ENCODE data around the gene SGK1.
"Not testable (repeated sequence)": the region's sequence is repeated elsewhere in the genome, so short reads cannot be mapped to it uniquely, and the experiment has no call there.

Gene SGK1

GRCh38 chr6:134185277-134185676, 132.6 kb downstream of the SGK1 start:
- Histone ChIP-seq H3K27ac (ENCODE audit: insufficient read depth in 1 of 2, low read depth in 1 of 2, low read length in 2 of 2, poor library complexity in 1 of 2, severe bottlenecking in 2 of 2) (no peak overlapping the region), H3K9me3 (ENCODE audit: control extremely low read depth in 1 of 5, control insufficient read depth in 4 of 5, insufficient read depth in 2 of 5, low read depth in 1 of 5, low read length in 4 of 5) (no peaks in the 10 kb centered on the region), H3K36me3 (ENCODE audit: control insufficient read depth in 4 of 4, insufficient read depth in 4 of 4, low read length in 3 of 4) (no peaks in the 10 kb centered on the region), H3K27me3 (replicated peaks in 2 of 5; ENCODE audit: control insufficient read depth in 4 of 5, insufficient read depth in 5 of 5, low read length in 4 of 5) (no peaks in the 10 kb centered on the region), H3K4me3 (ENCODE audit: control insufficient read depth in 1 of 7, extremely low read depth in 1 of 7, insufficient read depth in 4 of 7, low read depth in 2 of 7, low read length in 6 of 7) (no peak overlapping the region), H3K4me1 (ENCODE audit: control extremely low read depth in 1 of 4, control insufficient read depth in 4 of 4, insufficient read depth in 4 of 4, low read length in 3 of 4) (no peaks in the 10 kb centered on the region)
- no peak for DNase-seq
- CTCF ChIA-PET, result no interaction called here
- POLR2A ChIA-PET, result no interaction called here

- Histone ChIP-seq H3K4me1 (ENCODE audit: control extremely low read depth in 1 of 4, control insufficient read depth in 4 of 4, insufficient read depth in 4 of 4, low read length in 3 of 4) (peaks cover 0 to 3% (median 0%) of the 10 kb centered on the region in 4 experiments), H3K9me3 (ENCODE audit: control extremely low read depth in 1 of 5, control insufficient read depth in 4 of 5, insufficient read depth in 2 of 5, low read depth in 1 of 5, low read length in 4 of 5) (no peaks in the 10 kb centered on the region), H3K4me3 (ENCODE audit: control insufficient read depth in 1 of 7, extremely low read depth in 1 of 7, insufficient read depth in 4 of 7, low read depth in 2 of 7, low read length in 6 of 7) (no peak overlapping the region), H3K36me3 (ENCODE audit: control insufficient read depth in 4 of 4, insufficient read depth in 4 of 4, low read length in 3 of 4) (no peaks in the 10 kb centered on the region), H3K27me3 (replicated peaks in 2 of 5; ENCODE audit: control insufficient read depth in 4 of 5, insufficient read depth in 5 of 5, low read length in 4 of 5) (peaks cover 0 to 3% (median 0%) of the 10 kb centered on the region in 5 experiments), H3K27ac (ENCODE audit: insufficient read depth in 1 of 2, low read depth in 1 of 2, low read length in 2 of 2, poor library complexity in 1 of 2, severe bottlenecking in 2 of 2) (no peak overlapping the region)
- DNase-seq, result no peak
- CTCF ChIA-PET, result interaction anchor here (0.9 kb wide), 1 partner anchor 10 kb away, joined by 4 read pairs; no protein-coding TSS in a partner anchor
- WGBS (ENCODE audit: insufficient coverage), result 100% methylated on average over 5 of the region's 7 CpGs
- POLR2A ChIA-PET, result no interaction called here
Measured at GRCh38 chr6:134183844-134184243, 134.1 kb downstream of the SGK1 start.

GRCh38 chr6:134182528-134182927, 135.4 kb downstream of the SGK1 start:
- H3K9me3 ChIP-seq (ENCODE audit: control extremely low read depth in 1 of 5, control insufficient read depth in 4 of 5, insufficient read depth in 2 of 5, low read depth in 1 of 5, low read length in 4 of 5), result no peaks in the 10 kb centered on the region
- no peak for DNase-seq
- no peaks in the 10 kb centered on the region for H3K36me3 ChIP-seq (ENCODE audit: control insufficient read depth in 4 of 4, insufficient read depth in 4 of 4, low read length in 3 of 4)
- H3K27ac ChIP-seq (ENCODE audit: insufficient read depth in 1 of 2, low read depth in 1 of 2, low read length in 2 of 2, poor library complexity in 1 of 2, severe bottlenecking in 2 of 2), result no peak overlapping the region
- ChIA-PET POLR2A (no interaction called here), CTCF (no interaction called here)
- H3K4me1 ChIP-seq (ENCODE audit: control extremely low read depth in 1 of 4, control insufficient read depth in 4 of 4, insufficient read depth in 4 of 4, low read length in 3 of 4), result peaks cover 12 to 13% (median 12%) of the 10 kb centered on the region in 4 experiments
- peaks cover 0 to 8% (median 2%) of the 10 kb centered on the region in 5 experiments for H3K27me3 ChIP-seq (replicated peaks in 2 of 5; ENCODE audit: control insufficient read depth in 4 of 5, insufficient read depth in 5 of 5, low read length in 4 of 5)
- 100% methylated on average over 1 of the region's 6 CpGs for WGBS (ENCODE audit: insufficient coverage)
- no peak overlapping the region for H3K4me3 ChIP-seq (ENCODE audit: control insufficient read depth in 1 of 7, extremely low read depth in 1 of 7, insufficient read depth in 4 of 7, low read depth in 2 of 7, low read length in 6 of 7)

DNA sequence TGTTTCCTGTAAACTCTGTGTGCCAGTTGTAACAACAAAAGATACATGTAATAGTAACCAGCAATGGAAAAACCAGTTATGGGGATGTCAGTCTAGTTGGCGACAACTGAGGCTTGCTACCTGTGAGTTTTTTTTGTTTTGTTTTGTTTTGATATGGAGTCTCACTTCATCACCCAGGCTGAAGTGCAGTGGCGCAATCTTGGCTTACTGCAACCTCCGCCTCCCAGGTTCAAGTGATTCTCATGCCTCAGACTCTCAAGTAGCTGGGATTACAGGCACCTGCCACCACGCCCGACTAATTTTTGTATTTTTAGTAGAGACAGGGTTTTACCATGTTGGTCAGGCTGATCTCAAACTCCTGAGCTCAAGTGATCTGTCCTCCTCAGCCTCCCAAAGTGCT, 136.2 kb downstream of the SGK1 start:
- POLR2A ChIA-PET; DNase-seq; H3K4me3 ChIP-seq (ENCODE audit: control insufficient read depth in 1 of 7, extremely low read depth in 1 of 7, insufficient read depth in 4 of 7, low read depth in 2 of 7, low read length in 6 of 7); H3K36me3 ChIP-seq (ENCODE audit: control insufficient read depth in 4 of 4, insufficient read depth in 4 of 4, low read length in 3 of 4); CTCF ChIA-PET; H3K9me3 ChIP-seq (ENCODE audit: control extremely low read depth in 1 of 5, control insufficient read depth in 4 of 5, insufficient read depth in 2 of 5, low read depth in 1 of 5, low read length in 4 of 5); H3K27ac ChIP-seq (ENCODE audit: insufficient read depth in 1 of 2, low read depth in 1 of 2, low read length in 2 of 2, poor library complexity in 1 of 2, severe bottlenecking in 2 of 2): not testable (repeated sequence)
- WGBS (ENCODE audit: insufficient coverage), result 88% methylated on average over 4 of the region's 5 CpGs
- Histone ChIP-seq H3K27me3 (replicated peaks in 2 of 5; ENCODE audit: control insufficient read depth in 4 of 5, insufficient read depth in 5 of 5, low read length in 4 of 5) (peaks cover 0 to 14% (median 2%) of the 10 kb centered on the region in 5 experiments), H3K4me1 (ENCODE audit: control extremely low read depth in 1 of 4, control insufficient read depth in 4 of 4, insufficient read depth in 4 of 4, low read length in 3 of 4) (peaks cover 14 to 17% (median 16%) of the 10 kb centered on the region in 4 experiments)

- H3K4me3 ChIP-seq (ENCODE audit: control insufficient read depth in 1 of 7, extremely low read depth in 1 of 7, insufficient read depth in 4 of 7, low read depth in 2 of 7, low read length in 6 of 7); POLR2A ChIA-PET; DNase-seq; H3K27ac ChIP-seq (ENCODE audit: insufficient read depth in 1 of 2, low read depth in 1 of 2, low read length in 2 of 2, poor library complexity in 1 of 2, severe bottlenecking in 2 of 2); H3K9me3 ChIP-seq (ENCODE audit: control extremely low read depth in 1 of 5, control insufficient read depth in 4 of 5, insufficient read depth in 2 of 5, low read depth in 1 of 5, low read length in 4 of 5); H3K36me3 ChIP-seq (ENCODE audit: control insufficient read depth in 4 of 4, insufficient read depth in 4 of 4, low read length in 3 of 4): not testable (repeated sequence)
- Histone ChIP-seq H3K4me1 (ENCODE audit: control extremely low read depth in 1 of 4, control insufficient read depth in 4 of 4, insufficient read depth in 4 of 4, low read length in 3 of 4) (peaks cover 16 to 22% (median 19%) of the 10 kb centered on the region in 4 experiments), H3K27me3 (replicated peaks in 2 of 5; ENCODE audit: control insufficient read depth in 4 of 5, insufficient read depth in 5 of 5, low read length in 4 of 5) (peaks cover 0 to 19% (median 7%) of the 10 kb centered on the region in 5 experiments)
- CTCF ChIA-PET, result interaction anchor here (0.6 to 0.7 kb wide), 2 partner anchors 71 to 759 kb away, joined by 3 to 4 read pairs; no protein-coding TSS in a partner anchor
- 97% methylated on average over 8 of the region's 8 CpGs for WGBS (ENCODE audit: insufficient coverage)
Measured at GRCh38 chr6:134181251-134181650, 136.7 kb downstream of the SGK1 start.

GRCh38 chr6:134180540-134180939, 137.4 kb downstream of the SGK1 start:
- not testable (repeated sequence) for H3K9me3 ChIP-seq (ENCODE audit: control extremely low read depth in 1 of 5, control insufficient read depth in 4 of 5, insufficient read depth in 2 of 5, low read depth in 1 of 5, low read length in 4 of 5); H3K27ac ChIP-seq (ENCODE audit: insufficient read depth in 1 of 2, low read depth in 1 of 2, low read length in 2 of 2, poor library complexity in 1 of 2, severe bottlenecking in 2 of 2); H3K36me3 ChIP-seq (ENCODE audit: control insufficient read depth in 4 of 4, insufficient read depth in 4 of 4, low read length in 3 of 4); H3K4me3 ChIP-seq (ENCODE audit: control insufficient read depth in 1 of 7, extremely low read depth in 1 of 7, insufficient read depth in 4 of 7, low read depth in 2 of 7, low read length in 6 of 7); DNase-seq
- ChIA-PET CTCF (interaction anchor here (0.6 to 2.0 kb wide), 5 partner anchors 12 to 760 kb away, joined by 3 to 6 read pairs (median 4); no protein-coding TSS in a partner anchor), POLR2A (interaction anchor here (1.1 kb wide), 1 partner anchor 13 kb away, joined by 4 read pairs; no protein-coding TSS in a partner anchor)
- Histone ChIP-seq H3K4me1 (ENCODE audit: control extremely low read depth in 1 of 4, control insufficient read depth in 4 of 4, insufficient read depth in 4 of 4, low read length in 3 of 4) (peaks cover 16 to 29% (median 26%) of the 10 kb centered on the region in 4 experiments), H3K27me3 (replicated peaks in 2 of 5; ENCODE audit: control insufficient read depth in 4 of 5, insufficient read depth in 5 of 5, low read length in 4 of 5) (peaks cover 0 to 26% (median 11%) of the 10 kb centered on the region in 5 experiments)
- no CpG with 5 or more reads among the region's 4 CpGs for WGBS (ENCODE audit: insufficient coverage)

GRCh38 chr6:134178161-134179044, 139.5 kb downstream of the SGK1 start:
- ChIA-PET POLR2A (interaction anchor here (0.8 kb wide), 1 partner anchor 99 kb away, joined by 3 read pairs; no protein-coding TSS in a partner anchor), CTCF (interaction anchor here (0.6 to 4.7 kb wide), 16 partner anchors 13 to 762 kb away, joined by 3 to 36 read pairs (median 3); partner anchors contain the start of gene SGK1)
- 3% methylated on average over 18 of the region's 30 CpGs for WGBS (ENCODE audit: insufficient coverage)
- H3K27ac ChIP-seq (ENCODE audit: insufficient read depth in 1 of 2, low read depth in 1 of 2, low read length in 2 of 2, poor library complexity in 1 of 2, severe bottlenecking in 2 of 2), result peak overlapping the region in 1 of 2 experiments; percentile 52
- H3K4me3 ChIP-seq (ENCODE audit: control insufficient read depth in 1 of 7, extremely low read depth in 1 of 7, insufficient read depth in 4 of 7, low read depth in 2 of 7, low read length in 6 of 7), result peak overlapping the region in 6 of 7 experiments; percentile 52 to 80 (median 72)
- peaks cover 25 to 46% (median 38%) of the 10 kb centered on the region in 4 experiments for H3K4me1 ChIP-seq (ENCODE audit: control extremely low read depth in 1 of 4, control insufficient read depth in 4 of 4, insufficient read depth in 4 of 4, low read length in 3 of 4)
- peaks cover 0 to 30% (median 11%) of the 10 kb centered on the region in 5 experiments for H3K27me3 ChIP-seq (replicated peaks in 2 of 5; ENCODE audit: control insufficient read depth in 4 of 5, insufficient read depth in 5 of 5, low read length in 4 of 5)
- no peaks in the 10 kb centered on the region for H3K36me3 ChIP-seq (ENCODE audit: control insufficient read depth in 4 of 4, insufficient read depth in 4 of 4, low read length in 3 of 4)
- no peaks in the 10 kb centered on the region for H3K9me3 ChIP-seq (ENCODE audit: control extremely low read depth in 1 of 5, control insufficient read depth in 4 of 5, insufficient read depth in 2 of 5, low read depth in 1 of 5, low read length in 4 of 5)
- DNase-seq, result peak; percentile 84 to 95 (median 92)

Measured in common myeloid progenitor, CD34-positive (primary cell).